HG02938 (cell line): ENCODE data around the gene FAM53B.

ENCODE experiments used
- ATAC-seq: cut with Tn5 transposase; IDR thresholded peaks from one replicate; pipeline ENCODE4 v1.9.1; 2021; ENCODE audit warnings: mild to moderate bottlenecking, moderate library complexity; ENCODE audit not compliant: unreplicated experiment

FAM53B gene

DNA sequence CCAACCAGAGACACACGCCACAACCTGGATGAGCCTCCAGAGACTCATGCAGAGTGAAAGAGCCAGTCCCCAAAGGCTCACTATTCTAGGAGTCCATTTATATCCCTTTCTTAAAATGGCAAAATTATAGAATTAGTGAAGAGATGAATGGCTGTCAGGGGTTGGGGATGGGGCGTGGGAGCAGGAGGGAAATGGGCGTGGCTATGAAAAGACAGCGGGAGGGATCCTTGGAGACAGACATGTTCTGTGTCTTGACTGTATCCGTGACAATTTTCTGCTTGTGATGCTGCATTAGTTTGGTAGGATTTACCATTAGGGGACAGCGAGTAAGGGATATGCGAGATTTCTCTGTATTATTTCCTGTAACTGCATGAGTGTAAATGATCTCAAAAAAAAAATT, 33.0 kb downstream of the FAM53B start:
- ATAC-seq = no peak

- ATAC-seq = no peak
Measured at GRCh38 chr10:124710266-124710881, 33.8 kb downstream of the FAM53B start.

- no peak for ATAC-seq
Measured at GRCh38 chr10:124709861-124710260, 34.3 kb downstream of the FAM53B start.

DNA sequence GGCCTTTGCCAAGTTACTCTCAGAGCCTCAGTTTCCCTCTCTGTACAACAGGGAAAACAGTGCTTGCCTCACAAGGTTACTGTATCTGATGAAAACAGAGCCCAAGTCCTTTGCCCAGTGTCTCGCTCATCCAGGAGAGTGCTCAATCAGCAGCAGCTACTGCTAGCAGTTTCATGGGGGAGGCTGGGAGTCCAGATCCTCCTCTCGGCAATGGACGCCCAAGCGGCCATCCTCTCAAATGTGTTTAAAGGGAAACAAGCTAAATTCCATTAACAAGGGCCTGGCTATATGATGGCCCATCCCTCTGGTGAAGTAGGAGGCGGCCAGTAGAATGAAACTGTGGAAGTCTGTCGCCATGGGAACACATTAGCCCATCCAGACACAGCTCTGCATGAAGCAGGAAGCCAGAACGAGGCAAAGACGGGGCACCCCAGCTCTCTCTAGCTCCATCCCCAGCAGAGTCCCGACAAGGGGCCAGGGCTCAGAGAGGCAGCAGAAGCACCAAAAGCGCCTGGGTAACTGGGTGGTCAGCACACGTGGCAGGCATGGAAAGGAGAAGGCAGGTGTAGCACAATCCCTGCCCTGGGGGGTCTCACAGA, 35.2 kb downstream of the FAM53B start:
- ATAC-seq = no peak

DNA sequence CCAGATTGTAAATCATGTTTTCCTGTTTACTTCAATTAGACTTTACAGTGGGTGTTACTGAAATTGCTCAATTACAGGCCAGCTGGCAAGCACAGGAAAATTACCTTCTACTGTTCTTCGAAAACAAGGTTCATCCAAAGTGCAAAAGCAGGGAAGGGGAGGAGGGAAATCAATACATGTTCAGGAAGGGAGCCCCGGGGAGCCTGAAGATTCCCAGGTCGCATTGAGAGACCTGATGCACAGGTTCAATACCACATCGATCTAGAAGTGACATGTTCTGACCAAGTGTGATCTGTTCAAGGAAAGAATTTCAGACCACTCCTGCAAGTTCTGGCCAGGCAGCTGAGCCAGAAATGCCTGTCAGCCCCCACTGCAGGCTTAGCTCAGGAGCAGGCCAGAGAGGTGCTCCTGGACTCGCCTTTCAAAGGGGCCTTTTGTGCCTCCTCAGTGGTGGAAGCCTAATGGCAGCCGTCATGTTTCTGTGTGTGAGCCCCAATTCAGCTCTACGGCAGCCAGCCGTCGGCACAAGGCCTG, 35.9 kb downstream of the FAM53B start:
- ATAC-seq = no peak

GRCh38 chr10:124707551-124707950, 36.6 kb downstream of the FAM53B start:
- ATAC-seq = no peak

DNA sequence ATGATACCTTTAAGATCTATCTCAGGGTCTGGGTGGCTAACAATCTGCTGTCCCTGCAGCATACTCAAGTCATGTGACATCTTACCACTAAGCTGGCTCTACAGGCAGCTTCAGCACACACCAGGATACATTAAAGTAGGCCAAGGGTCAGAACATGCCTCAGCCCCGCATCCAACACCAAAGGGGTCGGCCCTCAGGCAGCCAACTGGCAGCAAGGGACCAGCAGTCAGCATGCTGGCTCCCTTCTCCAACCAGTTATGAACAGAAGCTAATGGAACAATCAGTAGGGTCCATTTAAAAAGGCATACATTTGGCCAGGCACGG, 37.1 kb downstream of the FAM53B start:
- ATAC-seq = no peak

DNA sequence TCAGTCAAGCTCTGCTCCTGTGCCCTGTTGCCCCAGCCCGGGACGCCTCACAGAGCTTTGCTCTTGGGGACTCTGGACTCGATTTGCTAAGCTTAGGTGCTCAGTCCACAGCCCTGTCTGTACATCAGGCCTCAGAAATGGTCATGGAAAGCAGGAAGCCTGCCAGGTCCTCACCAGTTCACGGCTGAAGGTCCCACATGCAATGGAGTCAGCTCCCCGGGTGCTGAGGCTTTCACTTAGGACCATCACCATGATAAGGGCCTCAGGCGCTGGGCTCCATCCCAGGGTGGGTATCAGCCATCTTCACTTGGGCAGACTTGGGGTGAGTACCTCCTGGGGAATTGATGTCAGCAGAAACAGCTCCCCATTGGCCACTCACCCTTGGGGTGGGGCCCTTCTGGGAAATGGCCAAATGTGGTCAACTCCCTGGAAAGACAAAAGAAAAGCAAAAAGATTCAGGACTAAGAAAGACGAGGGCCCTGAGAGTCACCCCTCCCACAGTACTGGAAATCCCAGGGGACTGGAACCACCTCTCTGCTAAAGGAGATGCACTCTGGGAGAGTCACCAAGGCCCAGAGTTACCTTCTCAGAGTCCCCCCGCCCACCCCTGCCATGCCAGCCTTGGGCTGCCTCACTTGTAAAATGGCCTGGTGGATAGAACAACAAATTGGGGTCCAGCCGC, 37.6 kb downstream of the FAM53B start:
- ATAC-seq = no peak

DNA sequence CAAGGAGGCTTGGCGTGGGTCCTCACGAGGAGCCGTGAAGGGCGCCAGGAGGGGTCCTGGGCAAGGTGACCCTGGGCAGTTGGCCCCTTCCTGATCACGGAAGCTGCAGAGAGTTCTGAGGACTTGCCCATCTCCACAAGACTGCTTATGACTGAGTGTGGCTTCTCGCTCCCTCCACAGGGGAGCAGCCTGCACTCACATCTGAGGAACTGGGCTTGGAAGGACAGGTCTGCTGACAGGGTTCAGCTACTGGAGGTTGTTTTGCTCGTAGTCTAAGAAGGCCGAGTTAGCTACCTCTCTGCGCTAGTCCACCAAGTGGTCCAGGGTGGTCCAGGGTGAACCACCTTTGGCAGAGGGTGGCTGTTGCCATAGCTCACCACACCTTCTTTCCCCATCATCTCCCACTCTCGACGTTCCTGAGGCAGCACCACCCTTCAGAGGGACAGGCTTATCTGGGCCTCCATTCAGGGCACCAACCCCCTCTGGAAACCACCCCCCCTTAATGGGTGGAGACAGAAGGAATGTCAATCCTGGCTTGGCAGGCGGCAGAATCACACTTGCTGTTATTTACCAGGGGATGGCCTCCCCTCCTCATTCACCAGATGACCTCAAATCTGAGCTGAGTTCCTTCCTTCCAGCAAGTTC, 38.2 kb downstream of the FAM53B start:
- no peak for ATAC-seq

DNA sequence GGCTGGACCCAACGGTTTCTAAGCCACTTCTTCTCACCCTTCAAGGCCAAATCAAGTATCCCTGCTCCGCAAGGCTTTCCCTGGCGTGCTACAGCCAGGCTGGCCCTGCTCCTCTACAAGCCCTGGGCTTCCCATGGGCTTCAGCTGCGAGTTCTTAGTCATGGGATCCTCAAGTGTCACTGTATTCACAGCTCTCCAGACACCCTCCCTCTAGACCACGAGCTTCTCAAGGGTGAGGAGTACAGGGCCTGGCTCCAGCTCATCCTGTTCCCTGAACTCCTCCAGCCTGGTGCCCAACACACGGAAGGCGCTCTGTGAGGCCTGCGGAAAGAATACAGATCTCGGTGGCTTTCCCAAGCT, 38.8 kb downstream of the FAM53B start:
- no peak for ATAC-seq

DNA sequence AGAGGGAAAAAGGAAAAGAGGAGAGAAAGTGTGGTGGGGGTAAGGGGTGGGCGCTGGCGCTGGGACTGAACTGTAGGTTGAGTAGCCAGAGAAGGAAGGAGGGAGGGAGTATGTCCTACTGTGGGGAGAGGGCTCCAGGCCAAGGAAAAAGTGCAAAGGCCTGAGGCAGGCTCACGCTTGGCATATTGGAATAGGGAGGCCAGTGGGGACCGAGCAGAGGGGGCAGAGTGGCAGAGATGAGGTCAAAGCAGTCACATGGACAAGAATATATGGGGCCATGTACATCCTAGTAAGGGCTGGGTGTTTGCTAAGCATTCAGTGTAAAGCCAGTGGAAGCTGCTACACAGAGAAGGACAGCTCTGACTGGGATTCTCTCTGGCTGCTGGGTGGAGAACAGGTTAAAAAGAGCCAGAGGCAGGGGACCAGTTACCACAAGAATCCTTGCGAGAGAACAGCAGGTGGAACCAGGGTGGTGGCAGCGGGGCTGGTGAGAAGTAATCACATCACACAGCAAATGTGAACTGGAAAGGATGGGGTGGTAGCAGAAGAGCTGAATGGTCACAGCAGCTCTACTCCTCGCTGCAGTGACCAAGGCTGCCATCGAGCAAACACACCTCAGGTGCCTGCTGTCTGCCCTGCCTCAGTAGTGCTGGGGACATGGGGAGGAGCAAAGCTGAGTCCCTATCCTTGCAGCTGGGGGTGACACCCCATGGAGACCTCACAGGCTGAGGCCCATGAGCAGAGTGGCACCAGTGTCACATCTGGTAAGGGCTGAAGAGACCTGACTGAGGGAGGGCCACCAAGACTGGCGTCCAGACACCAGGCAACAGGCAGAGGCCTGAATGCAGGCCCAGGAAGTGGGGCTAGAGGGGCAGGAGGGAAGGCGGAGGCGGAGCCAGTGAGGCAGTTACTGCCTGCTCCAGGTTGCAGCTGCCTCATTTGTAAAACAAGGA, 39.5 kb downstream of the FAM53B start:
- ATAC-seq = no peak

DNA sequence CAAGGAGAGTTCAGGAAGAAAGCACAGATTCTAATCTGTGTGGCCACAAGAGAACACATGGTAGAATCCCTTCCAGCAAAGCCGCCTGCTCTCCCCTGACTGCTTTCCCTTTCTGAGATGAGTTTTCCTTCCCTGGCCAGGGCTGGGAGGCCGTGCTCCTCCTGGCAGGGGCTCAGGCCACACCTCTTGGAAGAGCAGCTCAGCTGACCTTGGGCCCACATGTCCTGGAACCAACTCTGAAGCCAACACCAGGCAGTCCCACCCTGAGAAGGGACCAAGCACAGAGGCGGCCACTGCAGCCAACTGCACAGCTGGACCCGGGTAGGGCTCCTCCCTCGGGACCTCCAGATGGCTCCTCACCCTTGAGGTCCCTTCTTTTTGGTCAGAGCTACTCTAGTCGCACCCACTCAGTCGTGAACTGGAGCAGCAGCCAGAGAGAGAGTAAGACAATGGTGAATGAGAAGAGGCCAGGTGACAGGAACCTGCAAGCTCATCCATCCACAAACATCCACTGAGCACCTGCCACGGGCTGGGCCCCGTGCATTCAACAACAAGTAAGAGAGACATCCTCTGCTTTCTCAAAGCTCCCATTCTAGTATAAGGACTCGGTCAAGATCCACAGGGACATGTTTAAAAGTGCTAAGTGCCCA, 40.3 kb downstream of the FAM53B start:
- no peak for ATAC-seq

DNA sequence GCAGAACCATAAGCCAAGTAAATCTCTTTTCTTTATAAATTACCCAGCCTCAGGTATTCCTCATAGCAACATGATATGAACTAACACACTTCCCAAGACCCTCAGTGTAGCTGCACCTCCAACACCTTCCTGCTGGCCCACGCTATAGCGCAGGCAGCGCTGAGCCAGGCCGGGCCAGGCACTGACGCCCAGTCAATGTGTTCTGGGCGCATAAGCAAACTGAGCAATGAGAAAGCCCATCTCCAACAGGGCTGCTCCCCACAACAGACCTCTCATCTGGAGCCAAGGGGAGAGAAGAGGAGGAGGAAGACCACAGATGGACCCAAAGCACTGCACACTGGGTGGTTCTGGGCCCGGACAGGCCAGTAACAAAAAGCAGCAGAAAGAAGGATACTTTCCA, 40.8 kb downstream of the FAM53B start:
- no peak for ATAC-seq

DNA sequence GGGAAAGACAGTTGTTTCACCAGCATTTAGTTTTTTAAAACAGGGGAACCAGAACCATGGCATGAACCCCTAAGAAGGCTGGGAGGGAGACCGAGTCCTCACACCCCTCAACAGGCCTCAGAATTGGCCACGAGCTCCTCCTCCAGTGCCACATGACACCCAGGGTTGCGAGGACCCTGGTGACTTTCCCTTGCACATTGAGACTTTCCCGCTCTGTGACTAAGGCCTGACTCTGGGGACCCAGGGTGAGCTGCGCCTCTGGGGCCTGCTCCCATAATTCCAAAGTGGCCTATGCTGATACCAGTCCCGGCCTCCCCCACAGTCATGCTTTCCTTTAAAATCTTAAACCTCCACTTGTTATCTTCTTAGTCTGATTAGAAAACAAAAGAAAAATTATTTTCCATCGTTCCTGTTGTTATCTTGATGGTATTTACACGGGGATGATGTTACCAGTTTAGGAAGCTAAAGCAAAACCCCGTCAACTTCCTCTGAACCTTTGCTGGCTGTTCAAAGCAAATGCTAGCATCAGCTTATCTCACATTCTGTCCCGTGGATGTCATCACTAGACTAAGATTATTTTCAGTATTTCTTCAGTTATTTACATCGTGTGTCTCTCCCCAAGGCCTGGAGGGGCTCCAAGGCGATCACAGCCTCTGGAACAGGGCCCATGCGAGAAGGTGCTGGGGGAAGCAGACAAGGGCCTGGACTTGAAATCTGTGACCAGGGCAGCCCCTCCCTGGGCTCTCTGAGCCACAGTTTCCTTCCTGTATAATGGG, 42.1 kb downstream of the FAM53B start:
- ATAC-seq = no peak

- ATAC-seq = no peak
Measured at GRCh38 chr10:124701435-124701834, 42.7 kb downstream of the FAM53B start.

DNA sequence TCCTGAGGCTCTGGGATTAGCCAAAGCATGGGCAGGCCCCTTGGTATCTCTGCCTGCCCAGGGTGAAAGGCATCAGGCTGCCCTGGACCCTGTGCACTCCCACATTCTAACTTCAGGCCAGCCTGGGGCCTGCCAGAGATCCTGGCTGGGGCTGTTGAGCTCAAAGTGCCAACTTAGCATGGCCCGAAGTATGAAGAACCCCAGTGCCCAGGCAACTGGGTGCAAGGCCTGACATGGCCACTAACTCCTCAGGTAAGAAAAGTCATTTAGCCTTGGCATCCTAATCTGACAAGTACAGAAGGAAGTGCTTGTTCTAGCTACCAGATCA, 43.2 kb downstream of the FAM53B start:
- ATAC-seq = no peak

GRCh38 chr10:124700293-124701037, 43.7 kb downstream of the FAM53B start:
- ATAC-seq = no peak

GRCh38 chr10:124699471-124700292, 44.5 kb downstream of the FAM53B start:
- ATAC-seq = no peak
